Raji (cell line): Measurements from ENCODE around the gene TRNAU1AP.
A peak's percentile ranks its signal among the peaks of the same experiment; 100 is the strongest.

Experiments
- POLR2A ChIP-seq: IDR thresholded peaks from 2 replicates; pipeline ENCODE4 v1.6.1; 2011; ENCODE audit warnings: low read depth, low read length, control low read depth; ENCODE audit not compliant: insufficient read depth

The TRNAU1AP gene

GRCh38 chr1:28565040-28565439 is 12.2 kb downstream of the TRNAU1AP start:
- no peak for TF ChIP-seq POLR2A

GRCh38 chr1:28565726-28566125 is 12.8 kb downstream of the TRNAU1AP start:
- TF ChIP-seq POLR2A: no peak

- no peak for TF ChIP-seq POLR2A
Measured at GRCh38 chr1:28566931-28567330, 14.0 kb downstream of the TRNAU1AP start.

GRCh38 chr1:28571911-28572310 is 19.0 kb downstream of the TRNAU1AP start:
- TF ChIP-seq POLR2A: no peak

- no peak for TF ChIP-seq POLR2A
Measured at GRCh38 chr1:28573564-28573963, 20.7 kb downstream of the TRNAU1AP start.

- no peak; the same call in none of the 2 replicates for TF ChIP-seq POLR2A
Measured at GRCh38 chr1:28577052-28577678, 24.3 kb downstream of the TRNAU1AP start.

- peak; percentile 48; the same call in 1 of the 2 replicates for TF ChIP-seq POLR2A
Measured at GRCh38 chr1:28577738-28578536, 25.1 kb downstream of the TRNAU1AP start.

GRCh38 chr1:28578696-28579218 is 25.9 kb downstream of the TRNAU1AP start:
- no peak for TF ChIP-seq POLR2A

- no peak for TF ChIP-seq POLR2A
Measured at GRCh38 chr1:28579401-28579800, 26.5 kb downstream of the TRNAU1AP start.

- TF ChIP-seq POLR2A: no peak; the same call in 1 of the 2 replicates
Measured at GRCh38 chr1:28580722-28581530, 28.0 kb downstream of the TRNAU1AP start.

- peak; percentile 100 for TF ChIP-seq POLR2A
Measured at GRCh38 chr1:28581531-28582247, 28.8 kb downstream of the TRNAU1AP start.

GRCh38 chr1:28582248-28582615 is 29.3 kb downstream of the TRNAU1AP start:
- no peak for TF ChIP-seq POLR2A

- TF ChIP-seq POLR2A: no peak
Measured at GRCh38 chr1:28591708-28592320, 38.9 kb downstream of the TRNAU1AP start, which contains the start of gene RAB42. TSS of gene RAB42 (plus strand) at chr1:28592265. CDS start at chr1:28592512, 247 bp downstream.
